ENCODE measurements around the gene LTB.
"Not testable (repeated sequence)": the region's sequence is repeated elsewhere in the genome, so short reads cannot be mapped to it uniquely, and the experiment has no call there.

LTB gene

DNA sequence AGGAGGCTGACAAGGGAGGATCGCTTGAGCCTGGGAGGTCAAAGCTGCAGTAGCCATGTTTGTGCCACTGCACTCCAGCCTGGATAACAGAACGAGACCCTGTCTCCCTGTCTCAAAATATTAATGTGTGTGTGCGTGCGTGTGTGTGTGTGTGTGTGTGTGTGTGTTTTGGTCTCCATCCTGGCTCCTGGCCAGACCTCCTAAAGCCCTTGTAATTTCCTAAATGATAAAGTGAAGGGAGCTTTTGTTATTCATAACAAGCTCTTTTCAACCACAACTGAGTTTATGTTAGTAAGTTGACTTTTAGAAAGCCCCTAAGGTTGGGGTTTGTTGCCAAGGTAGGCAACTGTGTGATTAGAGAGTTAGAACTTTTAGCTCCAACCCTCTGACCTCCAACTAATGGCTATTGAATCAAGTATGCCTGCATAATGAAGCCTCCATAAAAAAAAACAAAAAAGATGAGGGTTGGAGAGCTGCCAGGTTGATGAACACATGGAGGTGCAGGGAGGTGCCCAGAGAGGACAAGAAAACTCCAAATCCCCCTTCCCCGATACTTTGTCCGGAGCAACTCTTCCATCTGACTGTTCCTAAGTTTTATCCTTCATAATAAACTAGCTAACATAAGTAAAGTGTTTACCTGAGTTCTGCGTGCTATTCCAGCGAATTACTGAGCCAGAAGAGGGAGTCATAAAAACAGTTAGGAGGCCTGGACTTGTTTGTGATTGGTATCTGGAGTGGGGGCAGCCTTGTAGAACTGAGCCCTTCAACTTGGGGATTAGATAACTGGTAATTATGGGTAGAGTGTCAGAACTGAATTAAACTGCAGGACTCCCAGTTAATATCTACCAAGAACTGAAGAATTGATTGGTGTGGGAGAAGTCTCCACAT, 27.5 kb upstream of the LTB start:
- no peak for DNase-seq (ENCODE audit: low spot score)

- DNase-seq (ENCODE audit: low spot score) = no peak
These were observed 25.1 kb upstream of the LTB start for GRCh38 chr6:31607317-31607716.

- DNase-seq (ENCODE audit: low spot score) = peak; percentile 66
These were observed 14.8 kb upstream of the LTB start for GRCh38 chr6:31597006-31597405.

- no peak for DNase-seq (ENCODE audit: low spot score)
These were observed 10.2 kb upstream of the LTB start for GRCh38 chr6:31592396-31592771.

GRCh38 chr6:31590691-31591090, 8.5 kb upstream of the LTB start:
- DNase-seq (ENCODE audit: low spot score) = not testable (repeated sequence)

DNA sequence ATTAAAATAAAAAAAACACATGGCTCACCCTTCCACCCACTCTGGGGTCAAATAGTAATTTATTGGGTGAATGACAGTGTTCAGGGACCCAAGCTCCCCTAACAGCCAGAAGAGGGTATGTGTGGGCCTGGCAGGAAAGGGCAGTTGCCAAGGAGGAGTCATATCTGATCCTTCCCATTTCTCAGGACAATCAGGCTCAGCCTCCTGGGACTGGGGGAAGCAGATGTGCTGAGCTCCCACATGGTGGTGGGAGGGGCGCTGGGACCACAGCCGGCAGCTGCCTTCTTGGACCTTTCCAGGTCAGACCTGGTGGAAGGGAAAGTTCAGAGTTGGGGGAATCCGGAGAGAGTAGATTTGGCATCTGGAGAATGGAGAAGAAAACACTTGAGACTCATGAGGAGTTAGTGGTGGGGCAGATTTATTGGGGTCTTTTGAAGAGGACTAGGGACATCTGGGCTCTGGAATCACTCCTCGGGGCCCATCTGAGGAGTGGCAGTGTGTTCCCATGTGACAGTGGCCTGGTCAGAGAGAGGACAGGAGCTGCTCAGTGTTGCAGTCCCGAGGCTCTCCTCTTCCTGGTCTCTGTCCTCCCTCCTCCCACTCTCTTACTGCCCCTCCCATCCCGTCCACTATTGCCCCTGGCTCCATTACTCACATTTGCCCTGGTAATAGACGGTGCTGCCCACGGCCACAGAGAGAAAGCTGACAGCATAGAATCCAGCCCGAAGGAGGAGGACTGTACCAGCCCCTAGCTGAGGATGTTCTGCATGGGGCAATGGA, 6.8 kb upstream of the LTB start:
- no peak for DNase-seq (ENCODE audit: low spot score)

- no peak for DNase-seq (ENCODE audit: low spot score)
These were observed 5.9 kb upstream of the LTB start for GRCh38 chr6:31587791-31588777.

GRCh38 chr6:31586599-31587281, 4.5 kb upstream of the LTB start:
- DNase-seq (ENCODE audit: low spot score) = no peak

DNA sequence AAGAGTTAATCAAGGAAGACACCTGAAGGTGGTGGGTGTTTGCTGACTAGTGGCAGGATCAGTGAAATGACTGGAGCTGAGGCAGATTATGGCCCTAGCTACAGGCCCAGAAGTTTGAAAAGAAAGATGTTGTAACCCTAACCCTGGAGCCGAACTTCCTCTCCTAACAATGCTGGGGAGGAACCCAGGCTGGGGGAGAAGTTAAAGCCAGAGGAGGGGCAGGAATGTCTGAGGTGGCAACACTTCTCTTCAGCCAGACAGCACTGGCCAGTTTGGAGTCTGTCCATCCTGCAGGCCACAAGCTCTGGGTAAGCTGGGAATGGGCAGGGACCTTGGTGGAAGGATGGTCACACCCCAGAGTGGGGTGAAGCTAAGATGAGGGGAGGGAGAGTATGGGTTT, 3.8 kb upstream of the LTB start, which contains the start of gene LST1:
TSS of gene LST1 (plus strand) at position 270 of the 400 bp plus-strand sequence. CDS start 1,023 bp downstream, outside the sequence.
- DNase-seq (ENCODE audit: low spot score) = no peak

DNA sequence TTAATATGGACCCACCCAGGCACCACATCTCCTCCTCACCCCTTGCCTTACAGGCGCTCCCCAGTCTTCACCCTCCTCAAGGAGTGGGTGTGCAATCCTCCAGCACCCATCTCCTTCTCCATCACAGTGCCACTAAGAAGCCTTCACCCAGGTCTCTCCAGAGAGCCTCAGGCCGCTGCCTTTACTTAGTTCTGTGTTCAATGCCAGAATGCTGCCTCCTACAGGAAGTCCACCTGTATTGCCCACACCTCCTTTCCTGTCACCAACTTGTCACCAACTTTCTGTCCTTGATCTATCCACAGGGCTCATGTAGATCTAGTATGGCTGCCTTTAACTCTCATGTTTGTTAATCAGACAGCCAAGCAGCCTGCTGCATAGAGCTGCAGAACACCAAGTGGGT, 3.3 kb upstream of the LTB start:
- DNase-seq (ENCODE audit: low spot score) = no peak

- no peak for DNase-seq (ENCODE audit: low spot score)
These were observed 592 bp downstream of the LTB start for GRCh38 chr6:31581434-31582229.

DNA sequence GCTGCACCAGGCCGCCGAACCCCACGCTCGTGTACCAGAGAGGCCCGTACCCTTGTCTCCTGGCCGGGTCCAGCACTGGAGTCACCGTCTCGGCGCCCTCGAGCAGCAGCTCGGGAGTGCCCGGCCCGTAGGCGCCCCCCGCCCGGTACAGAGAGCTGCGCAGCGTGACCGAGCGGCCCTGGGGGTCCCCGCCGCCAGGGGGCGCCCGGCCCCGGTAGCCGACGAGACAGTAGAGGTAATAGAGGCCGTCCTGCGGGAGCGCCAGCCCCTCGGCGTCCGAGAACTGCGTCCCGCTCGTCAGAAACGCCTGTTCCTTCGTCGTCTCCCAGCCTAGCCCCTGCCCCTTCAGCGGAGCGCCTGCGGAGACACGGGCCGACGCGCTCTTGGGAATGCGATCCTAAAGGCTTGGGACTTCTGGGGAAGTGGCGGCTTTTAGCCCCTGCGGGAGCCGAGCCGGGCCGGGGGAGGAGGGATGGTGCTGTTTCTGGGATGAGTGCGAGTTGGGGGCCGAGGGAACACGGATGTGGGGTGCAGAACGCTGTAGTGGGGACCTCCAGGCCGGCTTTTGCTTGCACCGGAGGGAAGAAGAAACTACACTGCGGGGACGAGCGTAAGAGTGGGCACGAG, 1.3 kb downstream of the LTB start:
- DNase-seq (ENCODE audit: low spot score) = peak; percentile 97

- no peak for DNase-seq (ENCODE audit: low spot score)
These were observed 1.8 kb downstream of the LTB start for GRCh38 chr6:31580438-31580740.

DNA sequence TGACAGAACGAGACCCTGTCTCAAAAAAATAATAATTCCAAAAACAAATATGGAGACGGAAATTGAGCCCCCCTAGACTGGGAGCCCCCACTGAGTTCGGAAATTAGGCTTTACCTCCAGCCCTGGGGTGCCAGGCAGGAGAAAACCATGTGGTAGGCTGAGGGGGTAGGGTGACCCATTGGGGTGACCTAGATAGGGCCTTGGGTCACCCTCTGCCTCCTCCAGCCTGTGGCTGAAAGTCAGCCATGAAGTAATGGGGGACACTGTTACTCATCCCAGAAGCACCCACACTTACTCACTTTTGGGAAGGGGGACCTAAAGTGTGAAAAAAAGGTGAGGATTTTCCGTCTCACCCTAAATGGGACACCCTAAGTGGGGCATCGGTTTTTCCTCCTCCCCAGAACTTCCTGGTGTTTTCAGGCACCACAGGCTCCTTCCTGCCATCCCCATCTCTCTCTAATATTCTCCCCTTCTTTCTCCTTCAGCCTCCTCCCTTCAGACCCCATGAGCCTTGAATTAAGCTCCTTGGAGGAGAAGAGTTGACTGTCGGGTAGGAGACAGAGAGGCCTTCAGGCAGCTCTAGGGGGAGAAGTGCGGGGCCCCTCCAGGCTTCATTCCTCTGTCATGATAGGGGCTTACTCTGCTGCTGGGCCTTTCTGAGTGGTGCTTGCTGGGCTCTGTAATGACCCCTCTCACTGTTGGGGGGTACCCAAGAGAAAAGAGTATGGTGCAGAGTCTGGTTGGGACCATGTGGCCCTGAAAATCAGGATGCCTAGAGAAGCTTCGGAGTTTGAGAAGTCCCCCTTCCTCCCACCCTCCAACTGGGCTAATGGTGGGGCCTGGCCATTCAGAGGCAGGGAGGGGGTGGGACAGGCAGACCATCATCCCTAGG, 2.4 kb downstream of the LTB start:
- DNase-seq (ENCODE audit: low spot score) = no peak

GRCh38 chr6:31579119-31579505, 3.1 kb downstream of the LTB start:
- DNase-seq (ENCODE audit: low spot score) = no peak

GRCh38 chr6:31578184-31579118, 3.8 kb downstream of the LTB start:
- DNase-seq (ENCODE audit: low spot score) = no peak

DNA sequence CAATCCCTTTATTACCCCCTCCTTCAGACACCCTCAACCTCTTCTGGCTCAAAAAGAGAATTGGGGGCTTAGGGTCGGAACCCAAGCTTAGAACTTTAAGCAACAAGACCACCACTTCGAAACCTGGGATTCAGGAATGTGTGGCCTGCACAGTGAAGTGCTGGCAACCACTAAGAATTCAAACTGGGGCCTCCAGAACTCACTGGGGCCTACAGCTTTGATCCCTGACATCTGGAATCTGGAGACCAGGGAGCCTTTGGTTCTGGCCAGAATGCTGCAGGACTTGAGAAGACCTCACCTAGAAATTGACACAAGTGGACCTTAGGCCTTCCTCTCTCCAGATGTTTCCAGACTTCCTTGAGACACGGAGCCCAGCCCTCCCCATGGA, 4.7 kb downstream of the LTB start:
- DNase-seq (ENCODE audit: low spot score) = no peak

GRCh38 chr6:31576897-31577578, 5.2 kb downstream of the LTB start:
- DNase-seq (ENCODE audit: low spot score) = no peak
